HL-60 (cell line): ENCODE measurements around the gene SOX18.

Experiments
- DNase-seq, 2 experiments: peaks; one replicate each; pipeline ENCODE4 v3.0.0-alpha.2; 2010 to 2020; ENCODE audit warnings: low read depth in 1 of 2, low spot score in 1 of 2
- H3K27ac ChIP-seq: fragments of 250-450 bp; sonication (Bioruptor Pico); replicated peaks from 2 replicates; pipeline ENCODE4 v1.5.1; 2020; ENCODE audit warnings: mild to moderate bottlenecking, moderate library complexity
- H3K27me3 ChIP-seq: fragments of 250-450 bp; sonication (Bioruptor Pico); 2 replicates; pipeline ENCODE4 v1.5.1; 2021; ENCODE audit warnings: mild to moderate bottlenecking, moderate library complexity; ENCODE audit not compliant: insufficient read depth, poor library complexity, severe bottlenecking
- H3K4me3 ChIP-seq: replicated peaks from 2 replicates; pipeline ENCODE4 v1.5.1; 2011; ENCODE audit warnings: mild to moderate bottlenecking, control low read depth, low read length; ENCODE audit not compliant: insufficient read depth
- CTCF ChIP-seq: IDR thresholded peaks from one replicate; pipeline ENCODE4 v1.5.1; 2011; ENCODE audit warnings: low read length, control low read depth, inconsistent platforms; ENCODE audit not compliant: insufficient read depth
- GABPA ChIP-seq: IDR thresholded peaks from 2 replicates; pipeline ENCODE4 v1.6.1; 2012; ENCODE audit warnings: low read depth
- POLR2AphosphoS5 ChIP-seq: IDR thresholded peaks from 2 replicates; pipeline ENCODE4 v1.6.1; 2012; ENCODE audit warnings: low read depth
- SPI1 ChIP-seq: IDR thresholded peaks from 2 replicates; pipeline ENCODE4 v1.6.1; 2012; ENCODE audit warnings: low read depth, mild to moderate bottlenecking, borderline replicate concordance
- TF ChIP-seq, protein P1 (sequence below): IDR thresholded peaks from 2 replicates; pipeline ENCODE4 v1.6.1; 2012; ENCODE audit warnings: low read depth; ENCODE audit not compliant: insufficient replicate concordance

SOX18 gene

GRCh38 chr20:64055396-64055892, 6.0 kb upstream of the SOX18 start:
- Histone ChIP-seq H3K27me3 (no peaks in the 10 kb centered on the region), H3K27ac (no peak overlapping the region)
- DNase-seq = no peak

GRCh38 chr20:64053841-64054661, 4.6 kb upstream of the SOX18 start:
- no peak for DNase-seq
- TF ChIP-seq POLR2AphosphoS5 (no peak), SPI1 (no peak), GABPA (no peak), CTCF (no peak)
- TF ChIP-seq, protein P1, sequence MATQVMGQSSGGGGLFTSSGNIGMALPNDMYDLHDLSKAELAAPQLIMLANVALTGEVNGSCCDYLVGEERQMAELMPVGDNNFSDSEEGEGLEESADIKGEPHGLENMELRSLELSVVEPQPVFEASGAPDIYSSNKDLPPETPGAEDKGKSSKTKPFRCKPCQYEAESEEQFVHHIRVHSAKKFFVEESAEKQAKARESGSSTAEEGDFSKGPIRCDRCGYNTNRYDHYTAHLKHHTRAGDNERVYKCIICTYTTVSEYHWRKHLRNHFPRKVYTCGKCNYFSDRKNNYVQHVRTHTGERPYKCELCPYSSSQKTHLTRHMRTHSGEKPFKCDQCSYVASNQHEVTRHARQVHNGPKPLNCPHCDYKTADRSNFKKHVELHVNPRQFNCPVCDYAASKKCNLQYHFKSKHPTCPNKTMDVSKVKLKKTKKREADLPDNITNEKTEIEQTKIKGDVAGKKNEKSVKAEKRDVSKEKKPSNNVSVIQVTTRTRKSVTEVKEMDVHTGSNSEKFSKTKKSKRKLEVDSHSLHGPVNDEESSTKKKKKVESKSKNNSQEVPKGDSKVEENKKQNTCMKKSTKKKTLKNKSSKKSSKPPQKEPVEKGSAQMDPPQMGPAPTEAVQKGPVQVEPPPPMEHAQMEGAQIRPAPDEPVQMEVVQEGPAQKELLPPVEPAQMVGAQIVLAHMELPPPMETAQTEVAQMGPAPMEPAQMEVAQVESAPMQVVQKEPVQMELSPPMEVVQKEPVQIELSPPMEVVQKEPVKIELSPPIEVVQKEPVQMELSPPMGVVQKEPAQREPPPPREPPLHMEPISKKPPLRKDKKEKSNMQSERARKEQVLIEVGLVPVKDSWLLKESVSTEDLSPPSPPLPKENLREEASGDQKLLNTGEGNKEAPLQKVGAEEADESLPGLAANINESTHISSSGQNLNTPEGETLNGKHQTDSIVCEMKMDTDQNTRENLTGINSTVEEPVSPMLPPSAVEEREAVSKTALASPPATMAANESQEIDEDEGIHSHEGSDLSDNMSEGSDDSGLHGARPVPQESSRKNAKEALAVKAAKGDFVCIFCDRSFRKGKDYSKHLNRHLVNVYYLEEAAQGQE = no peak
- Histone ChIP-seq H3K27me3 (peaks cover 8% of the 10 kb centered on the region), H3K4me3 (no peak overlapping the region), H3K27ac (no peak overlapping the region)

More at GRCh38 chr20:64055396-64055892, 6.0 kb upstream of the SOX18 start:
- H3K4me3 ChIP-seq = no peak overlapping the region
- TF ChIP-seq POLR2AphosphoS5 (no peak), SPI1 (no peak), CTCF (no peak), GABPA (no peak)
- TF ChIP-seq, protein P1 = no peak

GRCh38 chr20:64052987-64053840, 3.8 kb upstream of the SOX18 start:
- H3K27ac ChIP-seq = no peak overlapping the region
- TF ChIP-seq, protein P1 = no peak
- TF ChIP-seq SPI1 (no peak), CTCF (no peak), POLR2AphosphoS5 (no peak), GABPA (no peak)
- no peak for DNase-seq
- H3K4me3 ChIP-seq = no peak overlapping the region
- H3K27me3 ChIP-seq = peaks cover 10% of the 10 kb centered on the region
